HCT116 (cell line): Measurements from ENCODE around the gene RAB3GAP2. TPM values are rescaled to one million over a fixed set of nuclear protein-coding genes. Genes with fewer than 3 reads are reported as not detected.
"Not testable (repeated sequence)": the region's sequence is repeated elsewhere in the genome, so short reads cannot be mapped to it uniquely, and the experiment has no call there.

ENCODE experiments used
- ATAC-seq: fragments of 200-7000 bp; cut with Tn5 transposase; 2 replicates; pipeline ENCODE4 v1.9.1; 2020; ENCODE audit warnings: mild to moderate bottlenecking, moderate library complexity
- BruUV-seq: library from RNA; stranded (reverse); fragments of 400-500 nt; replicated peaks from 2 replicates; lab custom pipeline; 2021; lab: Mats Ljungman, UMichigan
- CTCF ChIA-PET: fragments of 300-600 bp; sonication (Branson Sonifier 250); formaldehyde crosslinking; loops from one replicate; lab custom pipeline; 2021; ENCODE audit warnings: antibody characterized with exemption; lab: Charles Lee
- POLR2A ChIA-PET: fragments of 300-600, 350-600 bp; sonication (Branson Sonifier 250); formaldehyde crosslinking; loops from one replicate; lab custom pipeline; 2021; ENCODE audit warnings: antibody characterized with exemption; lab: Charles Lee
- RAD21 ChIA-PET, 2 experiments: fragments of 300-600 bp; sonication (Branson Sonifier 250); formaldehyde crosslinking; loops; one replicate each; lab custom pipeline; 2023; ENCODE audit warnings: low total read pairs in 2 of 2; ENCODE audit not compliant: uncharacterized antibody in 2 of 2, unreplicated experiment in 2 of 2, low non-redundant PET in 1 of 2; lab: Charles Lee
- DNase-seq: peaks from one replicate; pipeline ENCODE4 v3.0.0-alpha.2; 2010; ENCODE audit warnings: low read depth, low spot score
- H2AFZ ChIP-seq: fragments of 200-600 bp; shearing (Covaris generic), sonication (generic); 2 replicates; pipeline ENCODE4 v1.6.1; 2017; ENCODE audit warnings: low read depth, mixed run types, mixed read lengths, antibody characterized with exemption, low read length; ENCODE audit not compliant: poor library complexity, severe bottlenecking
- H3K27ac ChIP-seq: 2 replicates; pipeline ENCODE4 v1.5.1; 2012; ENCODE audit warnings: low read depth, low read length
- H3K27me3 ChIP-seq: fragments of 200-600 bp; sonication (generic); 2 replicates; pipeline ENCODE4 v1.6.1; 2016; ENCODE audit warnings: mixed run types, low read length, mixed read lengths; ENCODE audit not compliant: insufficient read depth
- H3K36me3 ChIP-seq, 2 experiments: fragments of 200-500 bp in 1 of 2; fragments of 200-600 bp in 1 of 2; sonication (Bioruptor generic) in 1 of 2; sonication (generic) in 1 of 2; 2 replicates each; pipeline versions ENCODE4 v1.5.1 to v1.6.1; 2014 to 2016; ENCODE audit warnings: low read length in 2 of 2, inconsistent platforms in 1 of 2, mixed read lengths in 1 of 2, mixed run types in 1 of 2; ENCODE audit not compliant: insufficient read depth in 2 of 2, control insufficient read depth in 1 of 2
- H3K4me1 ChIP-seq, 2 experiments: fragments of 200-600 bp in 1 of 2; sonication (generic) in 1 of 2; 2 replicates each; pipeline versions ENCODE4 v1.5.1 to v1.6.1; 2012 to 2017; ENCODE audit warnings: low read length in 2 of 2, inconsistent platforms in 1 of 2, mild to moderate bottlenecking in 1 of 2, mixed read lengths in 1 of 2, mixed run types in 1 of 2, moderate library complexity in 1 of 2; ENCODE audit not compliant: insufficient read depth in 2 of 2, control insufficient read depth in 1 of 2
- H3K4me2 ChIP-seq: fragments of 200-600 bp; sonication (generic); 2 replicates; pipeline ENCODE4 v1.6.1; 2017; ENCODE audit warnings: mixed run types, low read length, mixed read lengths
- H3K4me3 ChIP-seq, 2 experiments: fragments of 200-600 bp in 1 of 2; sonication (generic) in 1 of 2; replicated peaks in 1 of 2; 2 replicates each; pipeline ENCODE4 v1.5.1; 2011 to 2016; ENCODE audit warnings: low read length in 2 of 2, control low read depth in 1 of 2, low read depth in 1 of 2, mild to moderate bottlenecking in 1 of 2, mixed read lengths in 1 of 2, mixed run types in 1 of 2
- H3K79me2 ChIP-seq: fragments of 200-600 bp; sonication (generic); 2 replicates; pipeline ENCODE4 v1.6.1; 2017; ENCODE audit warnings: mild to moderate bottlenecking, mixed run types, low read length, moderate library complexity, mixed read lengths; ENCODE audit not compliant: insufficient read depth
- H3K9ac ChIP-seq: fragments of 200-600 bp; sonication (generic); 2 replicates; pipeline ENCODE4 v1.6.1; 2016; ENCODE audit warnings: low read length, mixed read lengths
- H3K9me2 ChIP-seq: fragments of 200-600 bp; sonication (generic), shearing (Covaris generic); 2 replicates; pipeline ENCODE4 v1.6.1; 2017; ENCODE audit warnings: mixed run types, mild to moderate bottlenecking, moderate library complexity; ENCODE audit not compliant: insufficient read depth
- H3K9me3 ChIP-seq, 2 experiments: fragments of 200-500 bp in 1 of 2; fragments of 200-600 bp in 1 of 2; sonication (Bioruptor generic) in 1 of 2; sonication (generic) in 1 of 2; 2 replicates each; pipeline ENCODE4 v1.6.1; 2014 to 2017; ENCODE audit warnings: low read length in 2 of 2, mixed read lengths in 2 of 2, inconsistent platforms in 1 of 2, low read depth in 1 of 2, mild to moderate bottlenecking in 1 of 2, mixed run types in 1 of 2, moderate library complexity in 1 of 2; ENCODE audit not compliant: control insufficient read depth in 1 of 2, insufficient read depth in 1 of 2
- H4K20me1 ChIP-seq: fragments of 200-600 bp; sonication (generic), shearing (Covaris generic); 2 replicates; pipeline ENCODE4 v1.6.1; 2017; ENCODE audit warnings: mixed run types, mild to moderate bottlenecking, moderate library complexity; ENCODE audit not compliant: insufficient read depth
- CBX3 ChIP-seq: IDR thresholded peaks from 2 replicates; pipeline ENCODE4 v1.6.1; 2012; ENCODE audit warnings: low read depth
- EZH2 ChIP-seq: fragments of 200-600 bp; sonication (generic); IDR thresholded peaks from 2 replicates; pipeline ENCODE4 v1.6.1; 2017; ENCODE audit warnings: antibody characterized with exemption, mixed run types
- SRF ChIP-seq: IDR thresholded peaks from 2 replicates; pipeline ENCODE4 v1.6.1; 2012; ENCODE audit warnings: low read depth
- YY1 ChIP-seq: IDR thresholded peaks from 2 replicates; pipeline ENCODE4 v1.6.1; 2011; ENCODE audit warnings: low read length, low read depth, moderate library complexity, mild to moderate bottlenecking; ENCODE audit not compliant: insufficient replicate concordance; ENCODE audit errors: extremely low read depth
- intact Hi-C: fragments of 100-400 bp; cut with micrococcal nuclease; formaldehyde crosslinking; loops from 2 replicates; pipeline ENCODE4 v1.10.0; 2022
- total RNA-seq: library from RNA; stranded (reverse); gene quantifications from one replicate; pipeline ENCODE4 v1.2.1, GENCODE V29; 2021; ENCODE audit not compliant: unreplicated experiment

The RAB3GAP2 gene
- total RNA-seq, 1 experiment from 2014 or later: 32.5 TPM

DNA sequence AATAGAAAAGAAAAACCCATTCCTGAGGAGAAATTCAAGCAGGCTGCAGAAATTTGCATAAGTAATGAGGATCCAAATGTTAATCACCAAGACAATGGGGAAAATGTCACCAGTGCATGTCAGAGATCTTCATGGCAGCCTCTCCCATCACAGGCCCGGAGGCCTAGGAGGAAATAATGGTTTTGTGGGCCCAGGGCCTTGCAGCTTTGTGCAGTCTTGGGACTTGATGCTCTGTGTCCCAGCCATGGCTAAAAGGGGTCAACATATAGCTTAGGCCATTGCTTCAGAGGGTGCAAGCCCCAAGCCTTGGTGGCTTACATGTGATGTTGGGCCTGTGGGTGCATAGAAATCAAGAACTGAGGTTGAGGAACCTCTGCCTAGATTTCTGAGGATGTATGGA, 22.7 kb downstream of the RAB3GAP2 start:
- peaks cover 4 to 24% of the 10 kb centered on the region in 2 experiments; a peak in 2 of 4 replicates for H3K9me3 ChIP-seq
- H3K9ac ChIP-seq: no peak overlapping the region
- POLR2A ChIA-PET: no interaction called here
- H3K27me3 ChIP-seq: no peaks in the 10 kb centered on the region
- H3K27ac ChIP-seq: no peak overlapping the region
- no peak overlapping the region for H3K4me3 ChIP-seq
- no peak for ATAC-seq
- H2AFZ ChIP-seq: no peak overlapping the region
- RAD21 ChIA-PET: no interaction called here
- no peaks in the 10 kb centered on the region for H3K9me2 ChIP-seq
- no peaks in the 10 kb centered on the region for H4K20me1 ChIP-seq
- H3K36me3 ChIP-seq: peaks cover 2 to 33% of the 10 kb centered on the region in 2 experiments; a peak in 3 of 4 replicates
- H3K79me2 ChIP-seq: peaks cover 39% of the 10 kb centered on the region
- no peak for DNase-seq
- CTCF ChIA-PET: no interaction called here
- TF ChIP-seq EZH2 (no peak), SRF (no peak), YY1 (no peak), CBX3 (peak; percentile 50; the same call in 1 of the 2 replicates)
- no peak overlapping the region for H3K4me2 ChIP-seq
- no peaks in the 10 kb centered on the region for H3K4me1 ChIP-seq
- no TSS peak for BruUV-seq
- intact Hi-C loops: no loop called here

DNA sequence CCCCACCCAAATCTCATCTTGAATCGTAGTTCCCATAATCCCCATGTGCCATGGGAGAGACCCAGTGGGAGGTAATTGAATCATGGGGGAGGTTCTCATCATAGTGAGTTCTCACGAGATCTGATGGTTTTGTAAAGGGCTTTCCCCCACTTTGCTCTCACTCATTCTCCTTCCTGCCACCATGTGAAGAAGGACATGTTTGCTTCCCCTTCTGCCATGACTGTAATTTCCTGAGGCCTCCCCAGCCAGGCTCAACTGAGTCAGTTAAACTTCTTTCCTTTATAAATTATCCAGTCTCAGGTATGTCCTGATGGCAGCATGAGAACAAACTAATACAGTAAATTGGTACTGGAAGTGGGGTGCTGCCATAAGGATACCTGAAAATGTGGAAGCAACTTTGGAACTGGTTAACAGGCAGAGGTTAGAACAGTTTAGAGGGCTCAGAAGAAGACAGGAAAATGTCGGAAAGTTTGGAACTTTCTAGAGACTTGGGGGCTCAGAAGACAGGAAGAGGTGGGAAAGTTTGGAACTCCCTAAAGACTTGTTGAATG, 23.5 kb downstream of the RAB3GAP2 start:
- H3K27ac ChIP-seq, H3K4me3 ChIP-seq, POLR2A ChIA-PET, BruUV-seq, DNase-seq, ATAC-seq, H3K9ac ChIP-seq, H4K20me1 ChIP-seq, intact Hi-C loops, H3K4me1 ChIP-seq, H2AFZ ChIP-seq, CTCF ChIA-PET, H3K4me2 ChIP-seq, H3K9me2 ChIP-seq, H3K27me3 ChIP-seq, RAD21 ChIA-PET: not testable (repeated sequence)
- H3K79me2 ChIP-seq: peaks cover 45% of the 10 kb centered on the region
- H3K36me3 ChIP-seq: peaks cover 2 to 33% of the 10 kb centered on the region in 2 experiments; a peak in 3 of 4 replicates
- peaks cover 4 to 24% of the 10 kb centered on the region in 2 experiments; a peak in 2 of 4 replicates for H3K9me3 ChIP-seq

GRCh38 chr1:220245900-220246299, 26.4 kb downstream of the RAB3GAP2 start:
- H3K79me2 ChIP-seq: peaks cover 62% of the 10 kb centered on the region
- intact Hi-C loops, H3K4me2 ChIP-seq, H4K20me1 ChIP-seq, H3K9me2 ChIP-seq, RAD21 ChIA-PET, DNase-seq, BruUV-seq, CTCF ChIA-PET, H3K9ac ChIP-seq, ATAC-seq, H2AFZ ChIP-seq, H3K27ac ChIP-seq, POLR2A ChIA-PET, H3K4me1 ChIP-seq, H3K27me3 ChIP-seq, H3K4me3 ChIP-seq: not testable (repeated sequence)
- peaks cover 4 to 23% of the 10 kb centered on the region in 2 experiments; a peak in 2 of 4 replicates for H3K9me3 ChIP-seq
- H3K36me3 ChIP-seq: peaks cover 0 to 16% of the 10 kb centered on the region in 2 experiments; a peak in 1 of 4 replicates
